ENCODE data around the gene ARHGEF25. TPM values are rescaled to one million over a fixed set of nuclear protein-coding genes. Genes with fewer than 3 reads are reported as not detected.
"Not testable (repeated sequence)": the region's sequence is repeated elsewhere in the genome, so short reads cannot be mapped to it uniquely, and the experiment has no call there.

The ARHGEF25 gene
- total RNA-seq, 1 experiment from 2014 or later = 11.7 TPM

GRCh38 chr12:57636731-57637130 is 25.5 kb downstream of the ARHGEF25 start:
- DNase-seq (ENCODE audit: low spot score) = not testable (repeated sequence)

- no peak for DNase-seq (ENCODE audit: low spot score)
Observed at GRCh38 chr12:57637364-57637763, 26.1 kb downstream of the ARHGEF25 start.

GRCh38 chr12:57638096-57638495 is 26.9 kb downstream of the ARHGEF25 start:
- no peak for DNase-seq (ENCODE audit: low spot score)

- no peak for DNase-seq (ENCODE audit: low spot score)
Observed at GRCh38 chr12:57640175-57641042, 29.2 kb downstream of the ARHGEF25 start.

GRCh38 chr12:57641699-57642442 is 30.6 kb downstream of the ARHGEF25 start:
- no peak for DNase-seq (ENCODE audit: low spot score)

- not testable (repeated sequence) for DNase-seq (ENCODE audit: low spot score)
Observed at GRCh38 chr12:57645990-57646658, 34.9 kb downstream of the ARHGEF25 start.

- DNase-seq (ENCODE audit: low spot score) = not testable (repeated sequence)
Observed at GRCh38 chr12:57646659-57647049, 35.4 kb downstream of the ARHGEF25 start.

- no peak for DNase-seq (ENCODE audit: low spot score)
Observed at GRCh38 chr12:57654042-57654441, 42.8 kb downstream of the ARHGEF25 start.

GRCh38 chr12:57655541-57656240 is 44.5 kb downstream of the ARHGEF25 start:
- no peak for DNase-seq (ENCODE audit: low spot score)

- DNase-seq (ENCODE audit: low spot score) = not testable (repeated sequence)
Observed at GRCh38 chr12:57656408-57656807, 45.2 kb downstream of the ARHGEF25 start.

- no peak for DNase-seq (ENCODE audit: low spot score)
Observed at GRCh38 chr12:57657744-57658143, 46.5 kb downstream of the ARHGEF25 start.

GRCh38 chr12:57658890-57659289 is 47.7 kb downstream of the ARHGEF25 start:
- no peak for DNase-seq (ENCODE audit: low spot score)

- no peak for DNase-seq (ENCODE audit: low spot score)
Observed at GRCh38 chr12:57661376-57661775, 50.1 kb downstream of the ARHGEF25 start.

GRCh38 chr12:57665066-57665820 is 54.0 kb downstream of the ARHGEF25 start:
- not testable (repeated sequence) for DNase-seq (ENCODE audit: low spot score)

Other genes starting within 250 kb of the ARHGEF25 start
- gene R3HDM2, start 180.4 kb upstream of the ARHGEF25 start, total RNA-seq (2014; rRNA removed; shearing (Covaris generic)) = 9.5 and 12.3 TPM in 2 replicates
- not detected in 2 replicates for gene INHBC, start 176.7 kb upstream of the ARHGEF25 start, total RNA-seq (2014; rRNA removed; shearing (Covaris generic))
- gene INHBE, start 156.1 kb upstream of the ARHGEF25 start, total RNA-seq (2014; rRNA removed; shearing (Covaris generic)) = 16.1 and 24.8 TPM in 2 replicates
- gene GLI1, start 151.7 kb upstream of the ARHGEF25 start, total RNA-seq (2014; rRNA removed; shearing (Covaris generic)) = 5.7 and 6.3 TPM in 2 replicates
- not detected in 2 replicates for gene ARHGAP9, start 131.6 kb upstream of the ARHGEF25 start, total RNA-seq (2014; rRNA removed; shearing (Covaris generic))
- gene MARS1, start 123.4 kb upstream of the ARHGEF25 start, total RNA-seq (2014; rRNA removed; shearing (Covaris generic)) = 118 and 121 TPM in 2 replicates
- 43.2 and 50.1 TPM in 2 replicates for gene DDIT3, start 90.9 kb upstream of the ARHGEF25 start, total RNA-seq (2014; rRNA removed; shearing (Covaris generic))
- 1.5 and 3.1 TPM in 2 replicates for gene MBD6, start 88.6 kb upstream of the ARHGEF25 start, total RNA-seq (2014; rRNA removed; shearing (Covaris generic))
- gene DCTN2, start 64.2 kb upstream of the ARHGEF25 start, total RNA-seq (2014; rRNA removed; shearing (Covaris generic)) = 76.6 and 109 TPM in 2 replicates
- gene KIF5A, start 61.4 kb upstream of the ARHGEF25 start, total RNA-seq (2014; rRNA removed; shearing (Covaris generic)) = 0.27 TPM in 1 of 2 replicates, not detected in the other
- gene PIP4K2C, start 20.2 kb upstream of the ARHGEF25 start, total RNA-seq (2014; rRNA removed; shearing (Covaris generic)) = 24.4 and 27.2 TPM in 2 replicates
- 7.3 and 10.7 TPM in 2 replicates for gene DTX3, start 6.6 kb upstream of the ARHGEF25 start, total RNA-seq (2014; rRNA removed; shearing (Covaris generic))
- gene B4GALNT1, start 21.8 kb downstream of the ARHGEF25 start, total RNA-seq (2014; rRNA removed; shearing (Covaris generic)) = 64.3 and 77.3 TPM in 2 replicates
- 221 and 235 TPM in 2 replicates for gene OS9, start 82.7 kb downstream of the ARHGEF25 start, total RNA-seq (2014; rRNA removed; shearing (Covaris generic))
- gene AGAP2, start 127.3 kb downstream of the ARHGEF25 start, total RNA-seq (2014; rRNA removed; shearing (Covaris generic)) = 0.99 and 2.4 TPM in 2 replicates
- gene TSPAN31, start 133.6 kb downstream of the ARHGEF25 start, total RNA-seq (2014; rRNA removed; shearing (Covaris generic)) = 64.1 and 76.5 TPM in 2 replicates
- gene CDK4, start 140.9 kb downstream of the ARHGEF25 start, total RNA-seq (2014; rRNA removed; shearing (Covaris generic)) = 298 and 323 TPM in 2 replicates
- gene MARCHF9, start 143.7 kb downstream of the ARHGEF25 start, total RNA-seq (2014; rRNA removed; shearing (Covaris generic)) = 5.5 and 7.3 TPM in 2 replicates
- gene CYP27B1, start 155.6 kb downstream of the ARHGEF25 start, total RNA-seq (2014; rRNA removed; shearing (Covaris generic)) = 0.48 TPM in 1 of 2 replicates, not detected in the other
- gene METTL1, start 160.7 kb downstream of the ARHGEF25 start, total RNA-seq (2014; rRNA removed; shearing (Covaris generic)) = 2.5 and 8.1 TPM in 2 replicates
- 4.1 and 7.9 TPM in 2 replicates for gene EEF1AKMT3, start 161.2 kb downstream of the ARHGEF25 start, total RNA-seq (2014; rRNA removed; shearing (Covaris generic))
- 41.3 and 58.6 TPM in 2 replicates for gene TSFM, start 171.4 kb downstream of the ARHGEF25 start, total RNA-seq (2014; rRNA removed; shearing (Covaris generic))
- gene AVIL, start 207.3 kb downstream of the ARHGEF25 start, total RNA-seq (2014; rRNA removed; shearing (Covaris generic)) = 2.0 and 4.3 TPM in 2 replicates
- gene CTDSP2, start 235.3 kb downstream of the ARHGEF25 start, total RNA-seq (2014; rRNA removed; shearing (Covaris generic)) = 36.1 and 44.8 TPM in 2 replicates

Measured in H4 (cell line).